HepG2 (cell line): ENCODE measurements around the gene HPCAL4. TPM values are rescaled to one million over a fixed set of nuclear protein-coding genes. Genes with fewer than 3 reads are reported as not detected.
A peak's percentile ranks its signal among the peaks of the same experiment; 100 is the strongest.

ENCODE experiments used
- ATAC-seq: fragments of 200-7000 bp; cut with Tn5 transposase; 3 replicates; pipeline ENCODE4 v1.9.1; 2020; ENCODE audit warnings: mild to moderate bottlenecking, moderate library complexity
- BruUV-seq: library from RNA; stranded (reverse); fragments of 400-500 nt; replicated peaks from 2 replicates; lab custom pipeline; 2021; lab: Mats Ljungman, UMichigan
- CTCF ChIA-PET: fragments of 300-600 bp; formaldehyde crosslinking; extraction: SDS; loops from one replicate; lab custom pipeline; 2021; ENCODE audit warnings: low total read pairs, inconsistent platforms, low intra/inter-chr PET ratio; lab: Yijun Ruan, JAX
- POLR2A ChIA-PET: fragments of 350-600 bp; sonication (Branson Sonifier 250); formaldehyde crosslinking; loops from one replicate; lab custom pipeline; 2020; ENCODE audit warnings: antibody characterized with exemption, inconsistent platforms; lab: Yijun Ruan, JAX
- DNase-seq: peaks from one replicate; pipeline ENCODE4 v3.0.0-alpha.2; 2015; ENCODE audit warnings: low spot score
- FAIRE-seq: peaks from 3 replicates; lab custom pipeline; 2011; peaks lifted over from hg19 to GRCh38; lab: Jason Lieb, UNC
- H2AFZ ChIP-seq: one replicate; pipeline ENCODE4 v1.6.1; 2011; ENCODE audit warnings: low read length, inconsistent platforms
- H3K27ac ChIP-seq: fragments of 300-600 bp; 3 replicates; pipeline ENCODE4 v1.8.0; 2011; ENCODE audit warnings: mixed run types, mild to moderate bottlenecking, mixed read lengths, low read length, inconsistent platforms; ENCODE audit not compliant: insufficient read depth; ENCODE audit errors: extremely low read length
- H3K27me3 ChIP-seq, 2 experiments: fragments of 200-600 bp in 1 of 2; 2 replicates in 1 of 2; 3 replicates in 1 of 2; pipeline versions ENCODE4 v1.6.0 to v1.8.0; 2011; ENCODE audit warnings: low read length in 2 of 2, mild to moderate bottlenecking in 2 of 2, moderate library complexity in 2 of 2, inconsistent platforms in 1 of 2; ENCODE audit not compliant: insufficient read depth in 2 of 2, control insufficient read depth in 1 of 2
- H3K36me3 ChIP-seq, 2 experiments: fragments of 200-600 bp in 1 of 2; replicated peaks in 1 of 2; 2 replicates in 1 of 2; 3 replicates in 1 of 2; pipeline versions ENCODE4 v1.5.1 to v1.8.0; 2011; ENCODE audit warnings: low read length in 2 of 2, inconsistent platforms in 1 of 2; ENCODE audit not compliant: insufficient read depth in 2 of 2, control insufficient read depth in 1 of 2
- H3K4me1 ChIP-seq: 2 replicates; pipeline ENCODE4 v1.5.1; 2012; ENCODE audit warnings: low read length, inconsistent platforms; ENCODE audit not compliant: insufficient read depth
- H3K4me2 ChIP-seq: 2 replicates; pipeline ENCODE4 v1.6.0; 2011; ENCODE audit warnings: low read depth, low read length, inconsistent platforms
- H3K4me3 ChIP-seq, 3 experiments: fragments of 200-600 bp in 1 of 3; sonication (generic), shearing (Covaris generic) in 1 of 3; replicated peaks in 1 of 3; 2 replicates each; pipeline ENCODE4 v1.5.1; 2011 to 2016; ENCODE audit warnings: low read length in 3 of 3, inconsistent platforms in 2 of 3, low read depth in 2 of 3, mild to moderate bottlenecking in 2 of 3, control low read depth in 1 of 3, mixed read lengths in 1 of 3; ENCODE audit not compliant: insufficient read depth in 1 of 3
- H3K79me2 ChIP-seq: one replicate; pipeline ENCODE4 v1.6.1; 2011; ENCODE audit warnings: low read length, inconsistent platforms; ENCODE audit not compliant: insufficient read depth
- H3K9ac ChIP-seq: 2 replicates; pipeline ENCODE4 v1.6.0; 2011; ENCODE audit warnings: mild to moderate bottlenecking, low read depth, low read length, inconsistent platforms; ENCODE audit not compliant: insufficient read depth
- H3K9me3 ChIP-seq: 2 replicates; pipeline ENCODE4 v1.5.1; 2012; ENCODE audit warnings: mild to moderate bottlenecking, low read length
- H4K20me1 ChIP-seq: 2 replicates; pipeline ENCODE4 v1.6.0; 2011; ENCODE audit warnings: inconsistent platforms, mild to moderate bottlenecking, low read length, moderate library complexity; ENCODE audit not compliant: insufficient read depth
- E2F1 ChIP-seq: sonication (generic); formaldehyde crosslinking; IDR thresholded peaks from 2 replicates; pipeline ENCODE4 v1.5.0; 2020; ENCODE audit warnings: missing genetic modification reagents
- FOXC1 ChIP-seq: sonication (generic); formaldehyde crosslinking; IDR thresholded peaks from 2 replicates; pipeline ENCODE4 v1.8.0; 2022; ENCODE audit warnings: mild to moderate bottlenecking, missing genetic modification reagents, borderline replicate concordance
- JUND ChIP-seq: sonication (generic); formaldehyde crosslinking; IDR thresholded peaks from 2 replicates; pipeline ENCODE4 v1.8.0; 2022; ENCODE audit warnings: mild to moderate bottlenecking, missing genetic modification reagents
- MIXL1 ChIP-seq: IDR thresholded peaks from 2 replicates; pipeline ENCODE4 v1.6.1; 2016
- NR1H2 ChIP-seq: sonication (generic); formaldehyde crosslinking; IDR thresholded peaks from 2 replicates; pipeline ENCODE4 v1.8.1; 2022; ENCODE audit warnings: low read depth, missing genetic modification reagents, borderline replicate concordance
- RFX3 ChIP-seq: IDR thresholded peaks from 2 replicates; pipeline ENCODE4 v1.6.1; 2016; ENCODE audit warnings: missing biosample characterization, missing genetic modification reagents
- RFXAP ChIP-seq: sonication (generic); formaldehyde crosslinking; IDR thresholded peaks from 2 replicates; pipeline ENCODE4 v1.4.0; 2020; ENCODE audit warnings: missing genetic modification reagents, borderline replicate concordance
- SMAD1 ChIP-seq: sonication (generic); formaldehyde crosslinking; IDR thresholded peaks from 2 replicates; pipeline ENCODE4 v1.4.0; 2020; ENCODE audit warnings: missing genetic modification reagents, low read depth, mild to moderate bottlenecking, borderline replicate concordance
- SOX6 ChIP-seq, 2 experiments: fragments of 450-650 bp in 1 of 2; sonication (generic) in 1 of 2; formaldehyde crosslinking in 1 of 2; IDR thresholded peaks; 2 replicates each; pipeline versions ENCODE4 v1.4.0 to v1.6.1; 2017 to 2020; ENCODE audit warnings: antibody characterized with exemption in 1 of 2, mild to moderate bottlenecking in 1 of 2, missing genetic modification reagents in 1 of 2
- TCF7 ChIP-seq: sonication (generic); IDR thresholded peaks from 2 replicates; pipeline ENCODE4 v1.6.1; 2016; ENCODE audit warnings: antibody characterized with exemption, low read depth
- ZBTB34 ChIP-seq: sonication (generic); formaldehyde crosslinking; IDR thresholded peaks from 2 replicates; pipeline ENCODE4 v1.8.0; 2022; ENCODE audit warnings: mild to moderate bottlenecking, missing genetic modification reagents
- ZC3H4 ChIP-seq: sonication (generic); formaldehyde crosslinking; IDR thresholded peaks from 2 replicates; pipeline ENCODE4 v1.4.0; 2020; ENCODE audit warnings: missing genetic modification reagents, borderline replicate concordance
- ZNF12 ChIP-seq: sonication (generic); formaldehyde crosslinking; IDR thresholded peaks from 2 replicates; pipeline ENCODE4 v1.5.0; 2020; ENCODE audit warnings: missing genetic modification reagents
- ZNF382 ChIP-seq: sonication (generic); formaldehyde crosslinking; IDR thresholded peaks from 2 replicates; pipeline ENCODE4 v1.5.0; 2020; ENCODE audit warnings: missing genetic modification reagents, mild to moderate bottlenecking, borderline replicate concordance
- ZNF607 ChIP-seq: sonication (generic); formaldehyde crosslinking; IDR thresholded peaks from 2 replicates; pipeline ENCODE4 v1.5.1; 2020; ENCODE audit warnings: missing genetic modification reagents, mild to moderate bottlenecking, borderline replicate concordance
- ZNF660 ChIP-seq: sonication (generic); formaldehyde crosslinking; IDR thresholded peaks from 2 replicates; pipeline ENCODE4 v1.5.1; 2020; ENCODE audit warnings: mild to moderate bottlenecking, low read depth, missing genetic modification reagents, borderline replicate concordance
- whole genome bisulfite sequencing: methylation state at CpG from one replicate; pipeline ENCODE4 v1.1.6; 2017; ENCODE audit warnings: low lambda C conversion rate; 5-methylcytosine and 5-hydroxymethylcytosine counted together
- in situ Hi-C: cut with HindIII; loops from 2 replicates; pipeline ENCODE4 v1.10.0; 2017; ENCODE audit warnings: low pct_unique_long_range_greater_than_20kb; ENCODE audit not compliant: extremely low pct_ligation_motif_present
- intact Hi-C: fragments of 100-400 bp; cut with micrococcal nuclease; formaldehyde crosslinking; loops from one replicate; pipeline ENCODE4 v1.10.0; 2022; ENCODE audit not compliant: unreplicated experiment
- polyA plus RNA-seq, 8 experiments: library from polyadenylated mRNA; depleted of rRNA in 3 of 8; stranded (reverse) in 7 of 8; unstranded in 1 of 8; fragments of >200 nt; fragmentation: Illumina TruSeq in 4 of 8; extraction: Trizol in 4 of 8; gene quantifications; 2 replicates each; pipeline versions ENCODE4 v1.2.1 to v1.2.3, GENCODE V29; 2011 to 2016; ENCODE audit warnings: low read depth in 4 of 8, missing spikeins in 1 of 8, mixed read lengths in 1 of 8; ENCODE audit not compliant: insufficient read depth in 1 of 8
- total RNA-seq, 5 experiments: library from RNA; depleted of rRNA; stranded (reverse); fragments of >200 nt; fragmentation: Illumina TruSeq; extraction: Trizol; gene quantifications; 2 replicates each; pipeline ENCODE4 v1.2.3, GENCODE V29; 2016; ENCODE audit warnings: low read depth in 1 of 5

Gene HPCAL4
- total and polyA plus RNA-seq, 2 of the 13 experiments (the other 11 are each of a cell fraction or from before 2014, with no cell fraction given): not detected

DNA sequence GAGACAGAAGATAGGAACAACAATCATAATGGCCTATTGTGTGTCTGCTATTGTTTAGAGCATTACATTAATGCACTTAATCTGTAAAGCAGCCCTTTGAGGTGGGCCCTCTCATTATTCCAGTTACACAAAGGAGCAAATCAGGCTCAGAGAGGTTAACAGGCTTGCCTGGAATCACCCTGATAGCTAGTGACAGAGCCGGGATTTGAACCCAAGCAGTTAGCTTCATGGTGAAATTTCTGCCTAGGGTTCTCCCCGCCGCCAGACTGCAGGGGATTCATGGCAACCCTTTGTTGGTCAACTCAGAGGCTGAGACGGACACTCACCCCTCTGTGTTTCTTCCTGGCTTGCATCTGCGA lies 58.9 kb downstream of the HPCAL4 start:
- ChIA-PET POLR2A (no interaction called here), CTCF (no interaction called here)
- Histone ChIP-seq H3K4me1 (no peaks in the 10 kb centered on the region), H3K9me3 (no peaks in the 10 kb centered on the region), H3K4me3 (peak overlapping the region in 1 of 3 experiments; percentile 61; a peak in 1 of 6 replicates), H3K4me2 (no peak overlapping the region), H3K27ac (no peak overlapping the region), H4K20me1 (no peaks in the 10 kb centered on the region), H3K9ac (no peak overlapping the region), H3K36me3 (no peaks in the 10 kb centered on the region), H3K79me2 (no peaks in the 10 kb centered on the region), H2AFZ (no peak overlapping the region), H3K27me3 (peaks cover 1 to 65% of the 10 kb centered on the region in 2 experiments; a peak in 4 of 5 replicates)
- intact Hi-C loops (no loop called here), in situ Hi-C loops (no loop called here)
- TF ChIP-seq E2F1 (CRISPR knock-in tag) (no peak), ZBTB34 (CRISPR knock-in tag) (no peak), RFXAP (CRISPR knock-in tag) (no peak), ZC3H4 (no peak), ZNF660 (CRISPR knock-in tag) (no peak), MIXL1 (CRISPR knock-in tag) (no peak), SMAD1 (no peak), ZNF382 (no peak), FOXC1 (no peak), ZNF12 (CRISPR knock-in tag) (no peak), ZNF607 (CRISPR knock-in tag) (no peak), RFX3 (CRISPR knock-in tag) (no peak), SOX6 (IDR thresholded peaks at IDR 0.05) (no peak), SOX6 (CRISPR knock-in tag; IDR thresholded peaks at IDR 0.05) (no peak), NR1H2 (no peak), JUND (CRISPR knock-in tag) (no peak), TCF7 (no peak)
- ATAC-seq: no peak; the same call in 2 of the 3 replicates
- DNase-seq: no peak
- WGBS: 83% methylated on average over 2 of the region's 5 CpGs
- no peak for FAIRE-seq
- BruUV-seq: no TSS peak
